Measurements from ENCODE around the gene TSTD1. TPM values are rescaled to one million over a fixed set of nuclear protein-coding genes. Genes with fewer than 3 reads are reported as not detected.
A peak's percentile ranks its signal among the peaks of the same experiment; 100 is the strongest.

The TSTD1 gene
- total and polyA plus RNA-seq, 10 of the 15 experiments (the other 5 are each of a cell fraction or from before 2014, with no cell fraction given) = 33.3 to 145 (median 89.4) TPM

DNA sequence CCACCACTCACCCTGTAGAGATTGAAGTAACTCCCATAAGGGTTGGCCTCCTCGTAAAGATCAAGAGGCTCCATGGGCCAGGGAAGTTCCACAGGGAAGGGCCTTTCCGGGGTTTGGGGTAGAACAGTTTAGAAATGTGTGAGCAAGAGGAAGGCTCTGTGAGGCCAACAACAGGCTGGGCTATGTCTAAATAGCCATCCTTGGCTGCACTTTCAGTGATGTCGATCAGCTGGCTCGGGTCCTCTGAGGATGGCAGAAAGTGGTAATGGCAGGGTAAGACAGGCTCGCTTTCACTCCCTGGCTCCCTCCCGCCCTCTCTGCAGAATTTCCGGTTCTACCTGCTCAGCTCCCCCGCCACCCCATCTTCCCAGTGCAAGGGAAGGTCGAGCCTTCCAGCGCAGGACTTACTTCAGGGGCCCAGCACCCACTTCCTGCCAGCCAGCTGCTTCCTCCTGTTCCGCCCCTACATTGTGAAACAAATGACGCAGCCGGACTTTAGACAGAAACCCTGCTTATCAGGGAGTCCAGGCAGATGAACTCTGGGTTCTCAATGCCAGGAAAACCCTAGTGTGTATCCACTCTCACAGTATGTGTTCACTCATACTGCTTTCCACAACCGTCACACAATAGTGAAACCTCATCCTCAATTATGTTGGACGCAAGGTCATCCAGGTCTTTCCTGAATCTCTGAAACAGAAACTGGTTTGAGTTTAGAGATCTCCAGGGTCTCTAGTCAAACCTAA, 25.1 kb downstream of the TSTD1 start:
- Histone ChIP-seq H3K4me3 (peak overlapping the region; percentile 65), H3K4me1 (ENCODE audit: control insufficient read depth, insufficient read depth, low read length) (peaks cover 28% of the 10 kb centered on the region), H3K9me3 (replicated peaks; ENCODE audit: control insufficient read depth, insufficient read depth, low read length) (no peaks in the 10 kb centered on the region), H3K27me3 (replicated peaks in 1 of 2; ENCODE audit: control insufficient read depth in 2 of 2, insufficient read depth in 2 of 2, low read length in 1 of 2) (no peaks in the 10 kb centered on the region), H4K20me1 (ENCODE audit: control insufficient read depth, insufficient read depth) (no peaks in the 10 kb centered on the region), H3K27ac (ENCODE audit: control insufficient read depth, insufficient read depth) (peak overlapping the region; percentile 97), H2AFZ (ENCODE audit: control insufficient read depth, low read depth, low read length) (peak overlapping the region; percentile 83), H3K79me2 (ENCODE audit: control insufficient read depth, insufficient read depth, low read length) (peaks cover 43% of the 10 kb centered on the region), H3K9ac (ENCODE audit: control insufficient read depth, insufficient read depth, low read length) (peak overlapping the region; percentile 69), H3K4me2 (ENCODE audit: control insufficient read depth, insufficient read depth) (peak overlapping the region; percentile 82), H3K36me3 (ENCODE audit: control insufficient read depth in 2 of 2, insufficient read depth in 2 of 2, low read length in 1 of 2) (no peaks in the 10 kb centered on the region)
- intact Hi-C loops (cut with micrococcal nuclease; ENCODE audit: unreplicated experiment) = loop anchor here (1.0 to 2.0 kb wide), 2 partner anchors 33 to 55 kb away; partner anchors contain the start of gene ARHGAP30
- ChIA-PET RAD21 (ENCODE audit: unreplicated experiment) (interaction anchor here (0.9 to 2.7 kb wide), 9 partner anchors 16 to 152 kb away, joined by 3 to 14 read pairs (median 6); partner anchors contain the start of genes ARHGAP30, KLHDC9, PPOX and TSTD1), CTCF (interaction anchor here (0.6 to 3.0 kb wide), 15 partner anchors 16 to 373 kb away, joined by 3 to 15 read pairs (median 4); partner anchors contain the start of genes ITLN2, KLHDC9, TSTD1 and USF1), SMC1A (ENCODE audit: uncharacterized antibody, unreplicated experiment) (interaction anchor here (0.7 to 6.6 kb wide), 16 partner anchors 7 to 224 kb away, joined by 3 to 34 read pairs (median 4); partner anchors contain the start of genes ARHGAP30, DEDD, F11R and USF1), POLR2A (interaction anchor here (0.5 to 6.2 kb wide), 13 partner anchors 8 to 358 kb away, joined by 3 to 31 read pairs (median 4); partner anchors contain the start of genes ARHGAP30, F11R, KLHDC9 and USF1)
- WGBS (ENCODE audit: insufficient coverage, insufficient replicate concordance, low lambda C conversion rate, missing lambda C conversion rate) = 2% methylated on average over 15 of the region's 15 CpGs
- FAIRE-seq (peak; percentile 93), ATAC-seq (peak; percentile 92), DNase-seq (ENCODE audit: low read depth, low spot score) (peak; percentile 74)
- no TSS peak for BruUV-seq (replicated peaks)
- in situ Hi-C loops (cut with MboI) = no loop called here
- TF ChIP-seq LARP7 (IDR thresholded peaks at IDR 0.05) (0 out of 2 replicates have a peak, but pooled peaks have one; percentile 29), BCL11A (IDR thresholded peaks at IDR 0.05; ENCODE audit: low read depth, low read length) (0 out of 2 replicates have a peak, but pooled peaks have one; percentile 24), SIN3A (IDR thresholded peaks at IDR 0.05; ENCODE audit: low read depth, low read length) (peak; percentile 39; the same call in 1 of the 2 replicates), STAT1 (conservative IDR thresholded peaks at IDR 0.05) (no peak), SPI1 (IDR thresholded peaks at IDR 0.05; ENCODE audit: borderline replicate concordance, insufficient read depth, low read depth, low read length) (peak; percentile 71), KAT2A (conservative IDR thresholded peaks at IDR 0.05; ENCODE audit: control insufficient read depth, low read depth, low read length) (no peak), IKZF1 (conservative IDR thresholded peaks at IDR 0.05) (peak; percentile 96), YY1 (IDR thresholded peaks at IDR 0.05; ENCODE audit: low read depth, low read length) (peak; percentile 26; the same call in 1 of the 2 replicates), TARDBP (IDR thresholded peaks at IDR 0.05; ENCODE audit: borderline replicate concordance) (0 out of 2 replicates have a peak, but pooled peaks have one; percentile 43), BRCA1 (IDR thresholded peaks at IDR 0.05; ENCODE audit: low read depth, low read length) (no peak), POLR2AphosphoS5 (IDR thresholded peaks at IDR 0.05; ENCODE audit: low read length) (peak; percentile 58), POU2F2 (IDR thresholded peaks at IDR 0.05; ENCODE audit: borderline replicate concordance, low read depth, low read length) (peak; percentile 31; the same call in 1 of the 3 replicates), ETV6 (conservative IDR thresholded peaks at IDR 0.05 in 1 of 2, IDR thresholded peaks at IDR 0.05 in 1 of 2; ENCODE audit: borderline replicate concordance in 1 of 2, low read depth in 1 of 2) (peak in 1 of 2 experiments; percentile 93; a peak in 2 of 4 replicates), FOXM1 (IDR thresholded peaks at IDR 0.05; ENCODE audit: low read depth, low read length) (peak; percentile 63; the same call in 1 of the 2 replicates), NBN (IDR thresholded peaks at IDR 0.05) (peak; percentile 90; the same call in 1 of the 2 replicates), HDAC6 (IDR thresholded peaks at IDR 0.05; ENCODE audit: unreplicated experiment) (no peak), JUND (IDR thresholded peaks at IDR 0.05; ENCODE audit: low read depth, low read length) (no peak)
- TF ChIP-seq, protein P1, sequence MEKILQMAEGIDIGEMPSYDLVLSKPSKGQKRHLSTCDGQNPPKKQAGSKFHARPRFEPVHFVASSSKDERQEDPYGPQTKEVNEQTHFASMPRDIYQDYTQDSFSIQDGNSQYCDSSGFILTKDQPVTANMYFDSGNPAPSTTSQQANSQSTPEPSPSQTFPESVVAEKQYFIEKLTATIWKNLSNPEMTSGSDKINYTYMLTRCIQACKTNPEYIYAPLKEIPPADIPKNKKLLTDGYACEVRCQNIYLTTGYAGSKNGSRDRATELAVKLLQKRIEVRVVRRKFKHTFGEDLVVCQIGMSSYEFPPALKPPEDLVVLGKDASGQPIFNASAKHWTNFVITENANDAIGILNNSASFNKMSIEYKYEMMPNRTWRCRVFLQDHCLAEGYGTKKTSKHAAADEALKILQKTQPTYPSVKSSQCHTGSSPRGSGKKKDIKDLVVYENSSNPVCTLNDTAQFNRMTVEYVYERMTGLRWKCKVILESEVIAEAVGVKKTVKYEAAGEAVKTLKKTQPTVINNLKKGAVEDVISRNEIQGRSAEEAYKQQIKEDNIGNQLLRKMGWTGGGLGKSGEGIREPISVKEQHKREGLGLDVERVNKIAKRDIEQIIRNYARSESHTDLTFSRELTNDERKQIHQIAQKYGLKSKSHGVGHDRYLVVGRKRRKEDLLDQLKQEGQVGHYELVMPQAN (conservative IDR thresholded peaks at IDR 0.05) = peak; percentile 34; the same call in 1 of the 2 replicates
- TF ChIP-seq, protein P2, sequence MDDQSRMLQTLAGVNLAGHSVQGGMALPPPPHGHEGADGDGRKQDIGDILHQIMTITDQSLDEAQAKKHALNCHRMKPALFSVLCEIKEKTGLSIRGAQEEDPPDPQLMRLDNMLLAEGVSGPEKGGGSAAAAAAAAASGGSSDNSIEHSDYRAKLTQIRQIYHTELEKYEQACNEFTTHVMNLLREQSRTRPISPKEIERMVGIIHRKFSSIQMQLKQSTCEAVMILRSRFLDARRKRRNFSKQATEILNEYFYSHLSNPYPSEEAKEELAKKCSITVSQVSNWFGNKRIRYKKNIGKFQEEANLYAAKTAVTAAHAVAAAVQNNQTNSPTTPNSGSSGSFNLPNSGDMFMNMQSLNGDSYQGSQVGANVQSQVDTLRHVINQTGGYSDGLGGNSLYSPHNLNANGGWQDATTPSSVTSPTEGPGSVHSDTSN (IDR thresholded peaks at IDR 0.05; ENCODE audit: insufficient replicate concordance, low read depth, low read length) = peak; percentile 62
